MCF 10A (cell line): ENCODE measurements around the gene DBX1. TPM values are rescaled to one million over a fixed set of nuclear protein-coding genes. Genes with fewer than 3 reads are reported as not detected.

ENCODE experiments used
- BruUV-seq: library from RNA; stranded (reverse); fragments of 400-500 nt; replicated peaks from 2 replicates; lab custom pipeline; 2021; lab: Mats Ljungman, UMichigan
- CTCF ChIA-PET: fragments of 300-600 bp; sonication (Branson Sonifier 250); formaldehyde crosslinking; extraction: SDS; loops from one replicate; lab custom pipeline; 2021; ENCODE audit warnings: antibody characterized with exemption, inconsistent platforms; lab: Yijun Ruan, JAX
- POLR2A ChIA-PET: fragments of 300-600, 350-650 bp; sonication (Branson Sonifier 250); formaldehyde crosslinking; extraction: SDS; loops from one replicate; lab custom pipeline; 2020; ENCODE audit warnings: antibody characterized with exemption, inconsistent platforms; lab: Yijun Ruan, JAX
- DNase-seq: peaks from one replicate; pipeline ENCODE4 v3.0.0-alpha.2; 2018; ENCODE audit not compliant: unreplicated experiment
- H3K27ac Mint-ChIP-seq: one replicate; pipeline ENCODE4 v1.8.0; 2022; ENCODE audit warnings: mild to moderate bottlenecking, low read depth, mixed read lengths; ENCODE audit not compliant: unreplicated experiment
- H3K27me3 Mint-ChIP-seq: one replicate; pipeline ENCODE4 v1.8.0; 2022; ENCODE audit warnings: mixed read lengths; ENCODE audit not compliant: insufficient read depth, unreplicated experiment
- H3K36me3 Mint-ChIP-seq: one replicate; pipeline ENCODE4 v1.8.0; 2022; ENCODE audit warnings: mild to moderate bottlenecking, moderate library complexity, mixed read lengths; ENCODE audit not compliant: insufficient read depth, unreplicated experiment
- H3K4me1 Mint-ChIP-seq: one replicate; pipeline ENCODE4 v1.8.0; 2022; ENCODE audit warnings: mixed read lengths; ENCODE audit not compliant: insufficient read depth, unreplicated experiment
- H3K4me3 Mint-ChIP-seq: one replicate; pipeline ENCODE4 v1.8.0; 2022; ENCODE audit warnings: mild to moderate bottlenecking, moderate library complexity, mixed read lengths; ENCODE audit not compliant: unreplicated experiment
- H3K9me3 Mint-ChIP-seq: one replicate; pipeline ENCODE4 v1.8.0; 2022; ENCODE audit warnings: mixed read lengths; ENCODE audit not compliant: unreplicated experiment
- intact Hi-C: fragments of 100-400 bp; cut with micrococcal nuclease; formaldehyde crosslinking; loops from 2 replicates; pipeline ENCODE4 v1.14.1; 2022
- total RNA-seq: library from RNA; stranded (reverse); gene quantifications from 2 replicates; pipeline ENCODE4 v1.2.3, GENCODE V29; 2022
- TF ChIP-seq, protein P1 (sequence below): fragments of 200-600 bp; IDR thresholded peaks from one replicate; pipeline ENCODE4 v1.8.0; 2022; ENCODE audit warnings: antibody characterized with exemption, mild to moderate bottlenecking; ENCODE audit not compliant: unreplicated experiment

DBX1 gene
- total RNA-seq, 1 experiment from 2014 or later, result not detected

DNA sequence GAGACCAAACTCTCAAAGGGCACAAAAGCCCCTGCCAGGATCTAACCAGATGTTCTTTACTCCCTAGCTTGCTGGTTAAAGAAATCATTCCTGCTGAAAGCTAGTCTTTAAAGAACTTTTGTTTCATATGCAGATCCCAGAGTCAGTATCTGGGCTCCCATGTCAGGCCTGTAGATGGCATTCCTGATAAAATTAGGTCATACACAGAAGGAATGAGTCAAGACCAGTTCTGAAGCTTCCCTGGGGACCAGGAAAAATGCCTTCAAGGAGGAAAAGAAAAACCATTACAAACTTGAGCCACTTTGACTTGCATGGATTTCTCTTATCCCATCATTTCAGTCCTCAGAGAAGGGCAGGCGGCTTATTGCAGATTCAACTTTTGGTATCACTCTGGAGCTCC lies 5.9 kb downstream of the DBX1 start:
- intact Hi-C loops, result no loop called here
- no peak overlapping the region for H3K4me3 Mint-ChIP-seq
- peak; percentile 8 for DNase-seq
- peaks cover 4% of the 10 kb centered on the region for H3K4me1 Mint-ChIP-seq
- TF ChIP-seq, protein P1, sequence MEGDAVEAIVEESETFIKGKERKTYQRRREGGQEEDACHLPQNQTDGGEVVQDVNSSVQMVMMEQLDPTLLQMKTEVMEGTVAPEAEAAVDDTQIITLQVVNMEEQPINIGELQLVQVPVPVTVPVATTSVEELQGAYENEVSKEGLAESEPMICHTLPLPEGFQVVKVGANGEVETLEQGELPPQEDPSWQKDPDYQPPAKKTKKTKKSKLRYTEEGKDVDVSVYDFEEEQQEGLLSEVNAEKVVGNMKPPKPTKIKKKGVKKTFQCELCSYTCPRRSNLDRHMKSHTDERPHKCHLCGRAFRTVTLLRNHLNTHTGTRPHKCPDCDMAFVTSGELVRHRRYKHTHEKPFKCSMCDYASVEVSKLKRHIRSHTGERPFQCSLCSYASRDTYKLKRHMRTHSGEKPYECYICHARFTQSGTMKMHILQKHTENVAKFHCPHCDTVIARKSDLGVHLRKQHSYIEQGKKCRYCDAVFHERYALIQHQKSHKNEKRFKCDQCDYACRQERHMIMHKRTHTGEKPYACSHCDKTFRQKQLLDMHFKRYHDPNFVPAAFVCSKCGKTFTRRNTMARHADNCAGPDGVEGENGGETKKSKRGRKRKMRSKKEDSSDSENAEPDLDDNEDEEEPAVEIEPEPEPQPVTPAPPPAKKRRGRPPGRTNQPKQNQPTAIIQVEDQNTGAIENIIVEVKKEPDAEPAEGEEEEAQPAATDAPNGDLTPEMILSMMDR, result no peak
- no TSS peak for BruUV-seq
- CTCF ChIA-PET, result interaction anchor here (0.6 to 1.3 kb wide), 9 partner anchors 13 to 512 kb away, joined by 3 to 7 read pairs (median 5); no protein-coding TSS in a partner anchor
- peaks cover 7% of the 10 kb centered on the region for H3K36me3 Mint-ChIP-seq
- H3K27me3 Mint-ChIP-seq, result peaks cover 55% of the 10 kb centered on the region
- H3K27ac Mint-ChIP-seq, result no peak overlapping the region
- POLR2A ChIA-PET, result no interaction called here
- no peaks in the 10 kb centered on the region for H3K9me3 Mint-ChIP-seq

DNA sequence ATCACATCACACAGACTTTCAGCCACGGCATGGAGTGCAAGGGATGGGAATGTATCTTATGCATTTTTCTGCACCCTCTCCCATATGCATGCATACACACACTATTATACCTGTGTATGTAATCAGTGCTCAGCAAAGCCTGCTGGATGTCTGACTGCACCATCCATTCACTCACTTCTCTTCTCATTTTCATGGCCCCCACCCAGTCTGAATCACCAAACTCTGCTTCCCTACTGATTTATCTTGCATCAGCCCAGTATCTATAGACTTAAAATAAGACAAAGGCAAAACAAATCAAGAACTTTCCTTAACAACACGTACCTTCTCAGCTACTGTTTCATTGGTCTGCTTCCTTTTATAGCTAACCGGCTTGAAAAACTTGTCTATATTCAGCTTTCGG lies 21.6 kb downstream of the DBX1 start:
- no peaks in the 10 kb centered on the region for H3K9me3 Mint-ChIP-seq
- intact Hi-C loops, result no loop called here
- H3K27me3 Mint-ChIP-seq, result no peaks in the 10 kb centered on the region
- DNase-seq, result no peak
- no peaks in the 10 kb centered on the region for H3K36me3 Mint-ChIP-seq
- ChIA-PET POLR2A (no interaction called here), CTCF (interaction anchor here (0.8 to 13.1 kb wide), 3 partner anchors 11 to 235 kb away, joined by 4 to 179 read pairs (median 4); no protein-coding TSS in a partner anchor)
- no peak overlapping the region for H3K4me3 Mint-ChIP-seq
- no TSS peak for BruUV-seq
- TF ChIP-seq, protein P1, result no peak
- H3K4me1 Mint-ChIP-seq, result peaks cover 8% of the 10 kb centered on the region
- no peak overlapping the region for H3K27ac Mint-ChIP-seq

- peaks cover 13% of the 10 kb centered on the region for H3K4me1 Mint-ChIP-seq
- no peak overlapping the region for H3K4me3 Mint-ChIP-seq
- no peaks in the 10 kb centered on the region for H3K9me3 Mint-ChIP-seq
- CTCF ChIA-PET, result interaction anchor here (0.6 to 13.1 kb wide), 9 partner anchors 10 to 1066 kb away, joined by 3 to 179 read pairs (median 4); no protein-coding TSS in a partner anchor
- no peak overlapping the region for H3K27ac Mint-ChIP-seq
- TF ChIP-seq, protein P1, result no peak
- no peak for DNase-seq
- intact Hi-C loops, result no loop called here
- POLR2A ChIA-PET, result interaction anchor here (0.6 kb wide), 1 partner anchor 225 kb away, joined by 3 read pairs; no protein-coding TSS in a partner anchor
- no peaks in the 10 kb centered on the region for H3K36me3 Mint-ChIP-seq
- no peaks in the 10 kb centered on the region for H3K27me3 Mint-ChIP-seq
- BruUV-seq, result no TSS peak
Observed at GRCh38 chr11:20137637-20138036, 22.6 kb downstream of the DBX1 start.

DNA sequence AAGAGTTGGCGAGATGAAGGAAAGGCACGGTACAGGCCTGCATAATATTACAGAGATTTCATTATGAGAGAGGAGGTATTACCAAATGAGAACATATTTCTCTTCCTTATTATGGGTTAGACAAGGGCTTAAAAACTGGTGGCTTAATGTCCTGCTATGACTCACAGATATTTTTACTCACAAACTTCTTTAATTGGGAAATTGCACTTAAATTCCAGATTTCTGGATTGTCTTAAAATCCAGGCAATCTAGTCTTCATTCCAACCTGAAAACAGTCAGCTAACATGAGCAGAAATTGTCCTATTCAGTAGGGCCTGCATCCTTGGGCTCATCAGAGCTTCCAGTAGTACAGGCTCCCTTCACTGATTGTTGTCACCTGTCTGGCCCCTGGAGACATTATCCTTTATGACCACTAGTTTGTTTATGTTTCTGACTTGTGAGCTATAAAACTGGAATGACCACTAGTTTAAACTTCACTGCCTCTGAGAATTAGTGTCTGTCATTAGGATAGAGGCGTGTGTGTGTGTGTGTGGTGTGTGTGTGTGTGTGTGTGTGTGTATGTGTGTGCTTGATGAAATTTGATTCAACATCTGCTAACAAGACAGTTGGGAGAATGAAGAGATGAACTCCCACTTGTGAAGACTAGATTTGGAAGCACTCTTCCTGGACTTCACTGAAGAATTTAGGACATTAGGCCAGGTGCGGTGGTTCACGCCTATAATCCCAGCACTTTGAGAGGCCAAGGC lies 25.1 kb downstream of the DBX1 start:
- TF ChIP-seq, protein P1, result no peak
- no peaks in the 10 kb centered on the region for H3K9me3 Mint-ChIP-seq
- no peak for DNase-seq
- POLR2A ChIA-PET, result interaction anchor here (0.8 kb wide), 1 partner anchor 23 kb away, joined by 3 read pairs; no protein-coding TSS in a partner anchor
- H3K27ac Mint-ChIP-seq, result no peak overlapping the region
- BruUV-seq, result no TSS peak
- H3K36me3 Mint-ChIP-seq, result no peaks in the 10 kb centered on the region
- intact Hi-C loops, result no loop called here
- H3K4me3 Mint-ChIP-seq, result no peak overlapping the region
- CTCF ChIA-PET, result interaction anchor here (0.6 to 13.1 kb wide), 10 partner anchors 7 to 1347 kb away, joined by 3 to 179 read pairs (median 4); no protein-coding TSS in a partner anchor
- peaks cover 17% of the 10 kb centered on the region for H3K4me1 Mint-ChIP-seq
- no peaks in the 10 kb centered on the region for H3K27me3 Mint-ChIP-seq
